ENCODE measurements around the gene PIGW. TPM values are rescaled to one million over a fixed set of nuclear protein-coding genes. Genes with fewer than 3 reads are reported as not detected.

PIGW gene
- total and polyA plus RNA-seq, 2 of the 8 experiments (the other 6 are each of a cell fraction or from before 2014, with no cell fraction given), result 12.1 to 28.9 TPM

- TF ChIP-seq ASH2L (IDR thresholded peaks at IDR 0.05; ENCODE audit: low read length) (peak; percentile 7), ATF2 (IDR thresholded peaks at IDR 0.05; ENCODE audit: low read length) (no peak), SUZ12 (IDR thresholded peaks at IDR 0.05; ENCODE audit: low read length) (no peak), CEBPB (IDR thresholded peaks at IDR 0.05; ENCODE audit: low read depth, low read length) (no peak), GABPA (IDR thresholded peaks at IDR 0.05; ENCODE audit: borderline replicate concordance, insufficient read depth, low read length) (no peak), POLR2A (IDR thresholded peaks at IDR 0.05; ENCODE audit: control extremely low read depth in 1 of 2, low read depth in 2 of 2, low read length in 2 of 2) (peak in 1 of 2 experiments; percentile 56; a peak in 1 of 3 replicates), SIN3A (conservative IDR thresholded peaks at IDR 0.05 in 1 of 2, IDR thresholded peaks at IDR 0.05 in 1 of 2; ENCODE audit: low read depth in 1 of 2, low read length in 2 of 2) (peak in 1 of 2 experiments; percentile 70; a peak in 1 of 4 replicates), HDAC2 (IDR thresholded peaks at IDR 0.05; ENCODE audit: borderline replicate concordance in 1 of 2, low read depth in 2 of 2, low read length in 2 of 2) (no peak), KDM4A (IDR thresholded peaks at IDR 0.05; ENCODE audit: low read depth, low read length, severe bottlenecking) (no peak), RBBP5 (IDR thresholded peaks at IDR 0.05; ENCODE audit: borderline replicate concordance, low read depth, low read length) (no peak), CBX5 (IDR thresholded peaks at IDR 0.05; ENCODE audit: low read depth, low read length) (no peak), EGR1 (IDR thresholded peaks at IDR 0.05; ENCODE audit: borderline replicate concordance, low read depth, low read length) (no peak), E2F6 (IDR thresholded peaks at IDR 0.05) (no peak), NRF1 (IDR thresholded peaks at IDR 0.05; ENCODE audit: low read depth, low read length) (no peak)
Measured at GRCh38 chr17:36545077-36545464, 10.3 kb downstream of the PIGW start (continued).

Data from H1 (cell line).